ENCODE data around the gene FHOD3. TPM values are rescaled to one million over a fixed set of nuclear protein-coding genes. Genes with fewer than 3 reads are reported as not detected.

The FHOD3 gene
- total and polyA plus RNA-seq, 4 donors: 0.57 to 1.3 (median 1.2) TPM; not detected in 1

DNA sequence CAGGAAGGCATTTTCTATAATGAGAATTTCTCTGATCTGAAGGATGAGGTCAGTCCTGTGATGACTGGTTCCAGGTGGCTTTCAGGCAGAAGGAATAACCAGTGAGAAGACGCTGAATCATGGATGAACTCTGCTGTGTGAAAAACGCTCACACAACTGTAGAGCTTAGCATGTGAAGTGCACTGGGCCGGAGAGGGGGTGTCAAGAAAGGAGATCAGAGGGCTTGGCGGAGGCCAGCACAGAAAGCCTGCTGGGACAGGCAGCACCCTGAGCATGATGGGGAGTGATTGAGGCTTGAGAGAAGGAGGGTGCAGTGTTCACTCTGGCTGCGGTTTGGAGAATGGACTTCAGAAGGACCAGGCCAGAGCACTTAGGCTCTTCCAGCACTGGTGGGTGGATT is 294.8 kb downstream of the FHOD3 start:
- H3K27ac ChIP-seq (ENCODE audit: low read depth in 1 of 2, low read length in 2 of 2): no peak overlapping the region
- TF ChIP-seq CTCF (IDR thresholded peaks at IDR 0.05; ENCODE audit: low read depth, low read length, missing input control): no peak
- TF ChIP-seq NR2F2 (IDR thresholded peaks at IDR 0.05): no peak
- no peak for TF ChIP-seq RAD21 (IDR thresholded peaks at IDR 0.05)
- no peak for TF ChIP-seq SP1 (IDR thresholded peaks at IDR 0.05)
- no peak for TF ChIP-seq ATF3 (IDR thresholded peaks at IDR 0.05)
- no peak for TF ChIP-seq MAX (IDR thresholded peaks at IDR 0.05)
- TF ChIP-seq EGR1 (IDR thresholded peaks at IDR 0.05; ENCODE audit: low read depth in 2 of 2): no peak
- TF ChIP-seq RXRA (IDR thresholded peaks at IDR 0.05): no peak
- no peak for TF ChIP-seq TAF1 (conservative IDR thresholded peaks at IDR 0.05)
- TF ChIP-seq REST (IDR thresholded peaks at IDR 0.05): no peak
- no peak for TF ChIP-seq FOXA1 (IDR thresholded peaks at IDR 0.05)
- TF ChIP-seq FOXA2 (IDR thresholded peaks at IDR 0.05): no peak
- no peak for TF ChIP-seq GABPA (IDR thresholded peaks at IDR 0.05 in 1 of 2, conservative IDR thresholded peaks at IDR 0.05 in 1 of 2)
- no peak for TF ChIP-seq ZBTB33 (IDR thresholded peaks at IDR 0.05)
- TF ChIP-seq YY1 (IDR thresholded peaks at IDR 0.05): no peak
- no peak for TF ChIP-seq HNF4G (IDR thresholded peaks at IDR 0.05)
- TF ChIP-seq HNF4A (conservative IDR thresholded peaks at IDR 0.05): no peak
- no peak for TF ChIP-seq JUND (IDR thresholded peaks at IDR 0.05)
- H3K27me3 ChIP-seq (ENCODE audit: control insufficient read depth in 4 of 4, insufficient read depth in 4 of 4, low read length in 3 of 4): no peaks in the 10 kb centered on the region
- no peaks in the 10 kb centered on the region for H3K4me1 ChIP-seq (ENCODE audit: control insufficient read depth in 4 of 4, insufficient read depth in 4 of 4, low read length in 3 of 4)
- WGBS: 91% methylated on average over 5 of the region's 5 CpGs
- H3K9ac ChIP-seq (ENCODE audit: low read depth in 1 of 2, low read length in 2 of 2): no peak overlapping the region
- no peaks in the 10 kb centered on the region for H3K9me3 ChIP-seq (ENCODE audit: control insufficient read depth in 4 of 4, low read length in 3 of 4)
- H3K4me3 ChIP-seq (ENCODE audit: low read depth in 1 of 3, low read length in 3 of 3): no peak overlapping the region
- H3K36me3 ChIP-seq (ENCODE audit: control insufficient read depth in 4 of 4, insufficient read depth in 3 of 4, low read depth in 1 of 4, low read length in 3 of 4): no peaks in the 10 kb centered on the region
- DNase-seq (ENCODE audit: low spot score): no peak
